Inferior parietal cortex (tissue), 1 donor: Measurements from ENCODE around the gene MCM8.

Experiments used
- DNase-seq: peaks from one replicate; pipeline ENCODE4 v3.0.0-alpha.2; 2016; ENCODE audit errors: extremely low spot score

Gene MCM8

DNA sequence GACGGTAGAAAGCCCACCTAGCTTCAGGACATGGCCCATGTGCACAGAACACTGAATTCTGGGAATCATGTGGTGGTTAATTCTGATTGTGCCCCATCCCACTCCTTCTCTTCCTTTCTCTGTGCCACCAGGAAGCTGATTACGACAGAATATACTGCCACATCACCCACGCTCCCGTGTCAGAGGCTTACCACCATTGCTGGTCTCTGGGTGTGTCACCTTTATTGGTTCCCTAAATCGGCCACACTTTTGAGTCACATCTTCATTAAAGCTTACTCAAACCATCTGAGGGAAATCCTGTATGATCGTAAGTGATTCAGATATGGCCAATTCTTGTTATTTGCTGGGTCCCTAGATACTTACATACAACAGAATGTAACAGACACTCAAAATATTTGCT is 3.2 kb upstream of the MCM8 start:
- no peak for DNase-seq

DNA sequence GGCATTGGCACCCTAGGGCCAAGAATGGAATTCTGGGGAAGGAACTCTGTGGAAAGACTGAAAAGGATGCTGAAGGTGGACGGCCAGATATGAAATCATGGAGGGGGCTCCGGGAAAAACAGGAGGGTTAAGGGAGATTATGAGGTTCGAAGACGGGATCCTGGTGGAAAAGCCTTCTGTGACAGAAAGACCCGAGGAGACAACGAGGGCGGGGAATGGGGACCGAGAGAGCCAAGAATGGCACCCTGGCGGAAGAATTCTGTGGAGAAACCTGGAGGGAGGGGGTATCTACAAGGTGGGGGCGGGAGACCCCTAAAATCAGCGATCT is 545 bp upstream of the MCM8 start:
- no peak for DNase-seq

- no peak for DNase-seq
These were observed 17.0 kb downstream of the MCM8 start for GRCh38 chr20:5967469-5967868.

- DNase-seq = no peak
These were observed 18.0 kb downstream of the MCM8 start for GRCh38 chr20:5968462-5968861.

DNA sequence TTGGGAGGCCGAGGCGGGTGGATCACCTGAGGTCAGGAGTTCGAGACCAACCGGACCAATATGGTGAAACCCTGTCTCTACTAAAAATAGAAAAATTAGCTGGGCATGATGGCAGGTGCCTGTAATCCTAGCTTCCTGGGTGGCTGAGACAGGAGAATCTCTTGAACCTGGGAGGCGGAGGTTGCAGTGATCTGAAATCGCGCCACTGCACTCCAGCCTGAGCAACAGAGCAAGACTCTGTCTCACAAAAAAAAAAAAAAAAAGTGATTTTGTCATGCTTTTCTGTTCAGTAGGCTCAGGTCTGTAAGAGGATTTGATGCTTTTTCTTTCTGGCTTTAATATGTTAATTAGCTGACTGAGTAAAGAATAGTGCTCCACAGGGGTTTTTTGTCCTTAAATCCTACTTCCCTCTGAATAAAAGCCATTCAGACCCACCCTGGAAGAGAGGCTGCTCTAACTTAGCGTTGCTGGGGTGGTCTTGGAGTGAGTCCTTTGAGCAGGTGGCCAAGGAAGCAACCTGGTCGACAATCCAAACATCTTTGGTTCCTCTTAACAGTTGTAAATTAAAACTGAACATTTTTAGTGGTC is 19.0 kb downstream of the MCM8 start:
- no peak for DNase-seq

DNA sequence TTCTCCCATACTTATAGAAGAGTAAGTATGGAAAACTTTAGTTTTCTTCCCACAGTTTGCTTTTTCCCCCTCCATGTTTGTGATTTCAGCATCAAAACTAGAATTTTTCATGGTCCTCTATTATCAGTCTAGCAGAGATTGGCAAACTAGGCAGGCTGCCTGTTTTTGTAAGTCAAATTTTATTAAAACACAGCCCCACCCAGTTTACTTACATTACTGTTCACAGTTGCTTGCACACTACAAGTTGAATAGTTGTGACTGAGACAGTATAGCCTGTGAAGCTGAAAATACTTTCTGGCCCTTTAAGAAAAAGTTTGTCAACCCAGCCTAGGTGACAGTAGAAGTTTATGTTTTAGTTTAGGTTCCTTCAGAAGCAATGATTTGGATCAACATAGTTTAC is 19.5 kb downstream of the MCM8 start:
- no peak for DNase-seq

- DNase-seq = no peak
These were observed 19.9 kb downstream of the MCM8 start for GRCh38 chr20:5970381-5970780.

- no peak for DNase-seq
These were observed 20.8 kb downstream of the MCM8 start for GRCh38 chr20:5971203-5971602.

DNA sequence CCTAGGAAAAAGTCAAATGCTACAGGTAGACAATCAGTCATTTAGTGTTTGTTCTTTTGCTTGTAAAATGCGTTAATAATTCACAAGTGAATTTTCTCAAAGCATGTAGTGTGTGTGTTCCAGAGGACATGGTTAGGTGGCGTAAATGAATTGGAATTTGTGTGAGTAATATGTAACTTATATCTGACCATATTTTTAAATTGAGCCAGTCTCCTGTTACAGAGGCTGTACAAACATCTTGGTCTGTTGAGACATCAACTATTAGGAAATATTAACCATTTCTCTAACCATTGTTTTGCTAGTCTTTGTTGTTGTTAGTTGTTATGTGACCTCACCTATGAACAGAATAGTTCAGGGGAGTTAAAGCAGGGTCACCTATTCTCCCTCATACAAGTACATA is 22.7 kb downstream of the MCM8 start:
- DNase-seq = no peak

DNA sequence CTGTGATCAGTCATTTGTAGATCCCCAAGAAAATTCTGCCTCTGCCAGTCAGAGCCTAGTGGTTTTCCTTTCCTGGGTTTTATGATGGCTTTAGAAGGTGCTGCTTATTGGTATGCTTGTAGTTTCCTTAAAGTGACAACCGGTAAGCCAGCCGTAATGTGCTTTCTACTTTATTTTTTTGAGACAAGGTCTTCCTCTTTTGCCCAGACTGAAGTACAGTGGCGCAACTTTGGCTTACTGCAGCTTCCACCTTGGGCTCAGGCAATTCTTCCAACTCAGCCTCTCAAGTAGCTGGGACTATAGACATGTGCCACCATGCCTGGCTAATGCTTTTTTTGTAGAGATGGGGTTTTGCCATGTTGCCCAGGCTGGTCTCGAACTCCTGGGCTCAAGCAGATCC is 23.5 kb downstream of the MCM8 start:
- DNase-seq = no peak

- DNase-seq = no peak
These were observed 24.1 kb downstream of the MCM8 start for GRCh38 chr20:5974531-5974930.

DNA sequence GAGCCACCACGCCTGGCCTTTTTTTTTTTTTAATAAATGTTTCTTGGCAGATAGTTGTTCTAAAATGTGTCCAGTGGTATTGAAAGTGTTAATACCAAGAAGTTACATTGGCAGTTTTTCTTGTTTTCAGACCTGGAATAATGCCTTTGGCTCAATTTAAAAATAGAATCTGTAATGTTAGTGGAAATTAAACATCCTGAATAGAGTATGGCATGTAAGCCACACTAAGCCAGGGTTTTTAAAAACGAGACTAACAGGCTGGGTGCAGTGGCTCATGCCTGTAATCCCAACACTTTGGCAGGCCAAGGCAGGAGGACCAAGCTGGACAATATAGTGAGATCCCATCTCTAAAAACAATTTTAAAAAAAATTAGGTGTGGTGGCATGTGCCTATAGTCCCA is 25.3 kb downstream of the MCM8 start:
- no peak for DNase-seq

- DNase-seq = no peak
These were observed 26.8 kb downstream of the MCM8 start for GRCh38 chr20:5977223-5977622.

DNA sequence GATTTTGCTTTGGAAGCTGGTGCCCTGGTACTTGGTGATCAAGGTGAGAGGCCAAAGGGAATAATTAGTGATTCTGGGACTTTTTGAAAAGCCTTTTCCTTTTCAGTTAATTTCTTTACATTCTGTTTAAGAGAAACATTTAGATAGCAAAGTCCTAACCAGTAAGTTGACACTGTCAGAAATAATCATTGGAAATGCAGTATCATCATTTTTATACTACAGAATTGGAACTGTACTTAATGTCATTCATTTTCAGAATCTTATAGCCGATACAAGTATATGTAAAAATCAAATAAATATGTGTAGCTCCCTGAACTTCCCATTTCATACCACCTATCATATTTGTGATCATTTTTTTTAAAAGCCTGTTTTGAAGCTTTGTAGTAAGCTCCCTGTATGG is 27.5 kb downstream of the MCM8 start:
- no peak for DNase-seq

DNA sequence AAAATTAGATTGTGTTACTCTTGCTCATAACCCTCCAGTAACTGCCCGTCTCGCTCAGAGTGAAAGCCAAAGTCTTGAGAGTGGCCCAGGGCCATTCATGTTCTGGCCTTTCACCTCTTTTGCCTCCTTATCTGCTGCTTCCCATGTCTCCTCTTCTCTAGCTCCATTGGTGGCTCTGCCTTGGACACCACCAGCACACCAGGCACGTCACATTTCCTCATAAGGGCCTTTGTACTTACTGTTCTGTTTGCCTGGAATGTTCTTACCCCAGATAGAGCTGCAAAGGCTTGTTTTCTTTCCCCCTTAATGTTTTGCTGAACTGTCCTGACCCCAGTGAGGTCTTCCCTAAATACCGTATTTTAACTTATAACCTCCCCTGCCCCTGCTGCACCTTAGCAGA is 29.3 kb downstream of the MCM8 start:
- DNase-seq = no peak

DNA sequence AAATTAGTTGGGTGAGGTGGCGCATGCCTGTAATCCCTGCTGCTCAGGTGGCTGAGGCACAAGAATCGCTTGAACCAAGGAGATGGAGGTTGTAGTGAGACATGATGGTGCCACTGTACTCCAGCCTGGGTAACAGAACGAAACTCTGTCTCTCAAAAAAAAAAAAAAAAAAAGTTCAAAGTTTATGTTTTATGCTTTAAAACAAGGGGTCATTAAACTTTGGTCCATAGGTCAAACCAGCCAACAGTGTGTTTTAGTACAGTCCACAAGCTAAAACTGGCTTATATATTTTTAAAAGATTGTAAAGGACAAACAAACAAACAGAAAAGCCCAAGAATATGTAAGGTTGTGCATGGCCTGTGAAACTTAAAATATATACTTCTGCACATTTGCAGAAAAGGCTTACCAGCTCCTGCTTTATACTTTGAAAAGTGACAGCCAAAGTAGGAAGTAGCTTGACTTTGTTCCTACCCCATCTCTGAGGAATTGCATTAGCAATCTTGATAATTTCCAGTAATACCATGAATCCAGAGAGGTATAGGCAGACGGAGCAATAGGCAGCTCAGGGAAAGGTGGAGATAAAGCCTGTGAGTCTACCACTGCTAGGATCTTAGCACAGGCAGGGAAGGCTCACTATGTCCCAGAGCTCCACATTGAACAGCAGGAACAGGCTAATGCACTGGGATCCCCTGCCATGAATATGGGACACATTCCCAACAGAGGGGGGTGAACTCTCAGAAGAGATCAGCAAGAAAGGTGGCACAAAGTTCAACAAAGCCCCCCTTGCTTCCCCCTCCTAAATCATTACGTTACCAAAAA is 30.5 kb downstream of the MCM8 start:
- DNase-seq = no peak

GRCh38 chr20:5987383-5987782 is 36.9 kb downstream of the MCM8 start:
- no peak for DNase-seq

DNA sequence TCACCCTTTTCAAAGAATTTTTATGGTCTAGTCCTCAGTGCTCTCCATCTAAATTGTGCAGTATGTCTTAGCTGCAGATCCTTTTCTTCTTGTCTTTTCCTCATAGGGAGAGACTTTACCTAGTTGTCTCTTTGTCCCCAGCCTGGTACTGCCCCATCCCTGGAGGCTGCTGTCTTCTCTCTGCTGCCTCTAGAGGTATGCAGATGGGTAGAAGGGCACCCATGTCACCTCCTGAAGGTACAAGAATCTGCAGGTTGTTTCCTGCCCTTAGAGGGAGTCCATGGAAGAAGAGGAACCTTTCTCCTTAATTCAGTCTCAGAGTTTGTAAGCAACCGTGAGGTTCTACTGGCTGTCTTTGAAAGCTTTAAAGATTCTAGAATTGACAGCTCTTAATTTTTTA is 39.1 kb downstream of the MCM8 start:
- DNase-seq = no peak

DNA sequence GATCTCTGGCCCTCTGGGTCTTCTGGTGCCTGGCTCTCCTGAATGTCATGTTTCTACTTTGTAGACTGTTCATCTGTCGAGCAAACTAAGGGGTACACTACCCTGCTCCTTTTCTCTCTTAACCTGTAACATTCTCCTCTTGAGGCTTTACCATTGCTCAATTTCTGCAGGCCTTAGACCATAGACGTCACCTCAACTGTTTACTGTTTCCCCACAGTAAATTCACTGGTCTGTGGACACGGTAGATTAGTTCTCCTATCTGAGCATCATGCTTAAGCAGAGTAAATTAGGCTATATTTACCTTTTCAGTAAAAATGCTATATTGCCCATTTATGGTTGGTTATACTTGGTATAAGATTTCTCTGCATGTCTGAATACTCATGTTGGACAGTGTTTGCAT is 40.5 kb downstream of the MCM8 start:
- no peak for DNase-seq

DNA sequence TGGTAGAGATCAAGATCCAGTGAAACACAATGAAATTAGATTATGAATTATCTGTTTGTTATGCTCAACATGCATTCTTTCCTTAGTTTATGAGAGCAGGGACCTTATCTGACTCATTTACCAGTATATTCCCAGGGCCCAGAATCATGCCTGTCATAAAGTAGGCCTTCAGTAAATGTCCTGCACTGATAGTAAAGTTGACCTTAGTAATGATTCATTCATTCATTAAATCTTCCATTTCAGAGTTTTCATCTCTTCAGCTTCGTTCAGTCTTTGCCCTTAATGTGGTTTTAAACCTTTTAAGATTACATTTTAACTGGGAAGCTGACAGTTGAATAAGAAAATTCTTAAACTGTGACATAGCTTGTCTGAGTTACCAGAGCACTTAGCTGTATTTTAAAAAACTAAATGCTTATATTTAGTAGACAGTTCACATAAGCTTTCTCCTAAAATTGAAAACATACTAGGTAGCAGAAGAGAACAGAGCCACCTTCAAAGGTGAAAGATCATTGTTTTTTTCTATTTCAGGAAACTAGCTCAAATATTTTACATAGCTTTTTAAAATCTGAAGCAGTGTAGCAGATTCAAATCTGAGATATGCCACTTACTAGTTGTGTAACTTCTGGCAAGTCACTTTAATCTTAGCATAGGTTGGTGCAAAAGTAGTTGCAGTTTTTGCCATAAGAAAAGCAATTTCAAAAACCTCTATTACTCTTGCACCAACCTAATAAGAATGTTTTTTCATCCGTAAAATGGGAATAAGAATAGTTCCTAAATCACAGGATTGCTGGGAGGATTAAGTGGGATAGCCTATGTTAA is 41.4 kb downstream of the MCM8 start:
- no peak for DNase-seq

GRCh38 chr20:5996765-5997164 is 46.3 kb downstream of the MCM8 start:
- no peak for DNase-seq

- no peak for DNase-seq
These were observed 49.3 kb downstream of the MCM8 start for GRCh38 chr20:5999783-6000182.

DNA sequence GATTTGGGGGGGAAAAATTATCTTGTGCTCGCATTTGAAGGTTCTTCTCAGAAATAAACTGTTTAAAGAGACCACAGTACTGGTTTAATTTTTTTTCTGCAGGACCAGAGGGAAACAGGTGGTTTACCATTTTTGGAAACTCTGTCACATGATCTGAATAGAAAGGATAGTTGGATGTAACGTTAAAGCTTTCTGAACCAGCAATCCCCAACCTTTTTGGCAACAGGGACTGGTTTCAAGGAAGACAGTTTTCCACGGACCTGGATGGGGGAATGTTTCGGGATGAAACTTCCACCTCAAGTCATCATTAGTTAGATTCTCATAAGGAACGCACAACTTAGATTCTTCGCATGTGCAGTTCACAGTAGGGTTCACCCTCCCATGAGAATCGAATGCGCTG is 50.4 kb downstream of the MCM8 start:
- no peak for DNase-seq
